Transverse colon (tissue), 4 donors: Measurements from ENCODE around the gene RYR3.

Source experiments
- CTCF ChIP-seq, 5 experiments: fragments of 200-600 bp in 3 of 5; fragments of 450-650 bp in 2 of 5; sonication (generic) in 3 of 5; IDR thresholded peaks; 1 replicate in 2 of 5; 2 replicates in 3 of 5; pipeline ENCODE4 v1.5.1; 2016 to 2017; ENCODE audit warnings: antibody characterized with exemption in 5 of 5, inconsistent platforms in 3 of 5, mild to moderate bottlenecking in 2 of 5, moderate library complexity in 1 of 5
- POLR2AphosphoS5 ChIP-seq, 3 donors: sonication (generic); formaldehyde crosslinking; IDR thresholded peaks; one replicate each; pipeline ENCODE4 v1.6.1; 2016; ENCODE audit warnings: antibody characterized with exemption in 3 of 3

- TF ChIP-seq CTCF (IDR thresholded peaks at IDR 0.05), result no peak
- no peak for TF ChIP-seq POLR2AphosphoS5 (IDR thresholded peaks at IDR 0.05)
Observed at GRCh38 chr15:33392453-33392852, 81.7 kb downstream of the RYR3 start.
